Skin of body (tissue), 2 donors: ENCODE data around the gene MCM5. TPM values are rescaled to one million over a fixed set of nuclear protein-coding genes. Genes with fewer than 3 reads are reported as not detected.
"Not testable (repeated sequence)": the region's sequence is repeated elsewhere in the genome, so short reads cannot be mapped to it uniquely, and the experiment has no call there.

Source experiments
- DNase-seq: peaks from one replicate; lab custom pipeline; 2025; lab: John Stamatoyannopoulos, UW
- total RNA-seq: library from RNA; depleted of rRNA; stranded (reverse); fragments of >200 nt; gene quantifications from one replicate; pipeline ENCODE4 v1.2.3, GENCODE V29; 2014

MCM5 gene
- total RNA-seq, 1 donor from 2014 or later = 26.6 TPM

DNA sequence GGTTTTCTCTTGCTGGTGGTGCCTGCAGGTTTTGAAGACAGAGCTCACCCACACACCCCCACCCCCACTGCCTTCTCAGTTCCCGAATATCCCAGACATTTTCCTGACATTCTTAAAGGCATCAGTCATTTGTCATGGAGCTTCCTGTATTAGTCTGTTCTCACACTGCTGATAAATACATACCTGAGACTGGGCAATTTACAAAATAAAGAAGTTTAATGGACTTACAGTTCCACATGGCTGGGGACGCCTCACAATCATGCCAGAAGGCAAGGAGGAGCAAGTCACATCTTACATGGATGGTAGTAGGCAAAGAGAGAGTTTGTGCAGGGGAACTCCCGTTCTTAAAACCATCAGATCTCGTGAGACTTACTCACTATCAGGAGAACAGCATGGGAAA lies 71.6 kb downstream of the MCM5 start:
- not testable (repeated sequence) for DNase-seq

DNA sequence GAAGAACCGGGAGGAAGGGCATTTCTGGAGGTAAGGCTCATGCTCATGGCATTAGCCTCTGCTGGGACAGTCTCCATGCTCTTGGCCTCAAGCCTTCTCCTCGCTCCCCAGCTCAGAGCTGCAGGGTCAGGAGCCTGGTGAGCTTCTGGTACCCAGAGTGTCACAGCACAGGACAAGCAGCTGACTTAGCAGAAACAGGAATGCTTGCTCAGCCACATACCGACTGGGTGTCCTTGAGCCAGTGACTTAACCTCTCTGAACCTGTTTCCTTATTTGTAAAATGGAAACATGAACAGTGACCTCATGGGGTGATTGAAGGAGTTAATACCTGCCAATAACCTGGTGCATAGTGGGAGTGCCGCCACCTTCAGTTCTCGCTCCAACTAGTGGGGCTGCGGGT lies 72.5 kb downstream of the MCM5 start:
- no peak for DNase-seq

DNA sequence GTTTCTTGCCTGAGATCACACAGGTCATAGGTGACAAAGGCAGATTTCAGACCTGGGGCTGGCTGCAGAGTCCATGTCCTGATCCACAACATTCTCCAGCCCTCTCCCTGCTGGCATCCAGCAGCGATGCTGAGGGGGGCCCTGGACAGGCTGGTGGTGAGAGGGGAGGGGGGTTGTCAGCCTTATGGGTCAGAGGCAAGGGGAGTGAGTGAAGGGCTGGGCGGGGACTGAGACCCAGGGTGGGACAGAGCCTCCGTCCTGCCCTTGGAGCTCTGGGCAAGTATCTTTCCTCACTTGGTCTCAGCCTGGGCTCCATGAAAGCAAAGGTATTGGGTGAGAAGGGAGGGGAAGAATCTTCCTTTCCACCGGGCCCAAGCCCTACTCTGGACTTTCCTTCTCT lies 74.0 kb downstream of the MCM5 start:
- DNase-seq = no peak

Other genes with a start within 250 kb of the MCM5 start
- gene HMGXB4, start 142.6 kb upstream of the MCM5 start, total RNA-seq = 24.8 TPM
- gene TOM1, start 100.2 kb upstream of the MCM5 start, total RNA-seq = 33.4 TPM
- gene HMOX1, start 19.0 kb upstream of the MCM5 start, total RNA-seq = 11.1 TPM
- gene RASD2, start 140.7 kb downstream of the MCM5 start, total RNA-seq = 0.30 TPM
- gene MB, start 217.2 kb downstream of the MCM5 start, total RNA-seq = 21.4 TPM
- gene APOL6, start 248.3 kb downstream of the MCM5 start, total RNA-seq = 15.5 TPM